GM18502 (cell line): ENCODE data around the gene PER3.

Source experiments
- ATAC-seq: cut with Tn5 transposase; IDR thresholded peaks from one replicate; pipeline ENCODE4 v1.9.1; 2021; ENCODE audit warnings: mild to moderate bottlenecking; ENCODE audit not compliant: unreplicated experiment, poor library complexity

Gene PER3

DNA sequence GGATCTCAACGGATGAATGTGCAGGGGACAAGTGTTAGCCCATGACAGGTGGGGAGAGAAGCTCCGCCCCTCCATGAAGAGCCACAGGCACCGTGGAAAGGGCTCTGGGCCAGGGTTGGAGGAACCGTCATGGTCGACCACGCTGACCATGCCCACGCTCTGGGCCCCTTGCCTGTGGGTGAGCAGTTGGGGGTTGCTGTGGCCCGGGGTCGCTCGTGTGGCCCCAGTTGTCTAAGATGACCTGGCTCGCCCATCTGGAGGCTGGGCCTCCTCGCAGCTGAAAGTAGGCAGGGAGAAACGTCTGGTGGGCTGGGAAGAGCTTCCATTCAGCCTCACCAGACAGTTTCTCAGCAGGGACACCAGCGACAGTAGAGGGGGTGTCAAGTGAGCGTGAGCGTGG is 81.9 kb downstream of the PER3 start:
- ATAC-seq, result no peak

- ATAC-seq, result no peak
These were observed 84.1 kb downstream of the PER3 start for GRCh38 chr1:7868070-7868780.

- no peak for ATAC-seq
These were observed 85.2 kb downstream of the PER3 start for GRCh38 chr1:7869136-7869920.

DNA sequence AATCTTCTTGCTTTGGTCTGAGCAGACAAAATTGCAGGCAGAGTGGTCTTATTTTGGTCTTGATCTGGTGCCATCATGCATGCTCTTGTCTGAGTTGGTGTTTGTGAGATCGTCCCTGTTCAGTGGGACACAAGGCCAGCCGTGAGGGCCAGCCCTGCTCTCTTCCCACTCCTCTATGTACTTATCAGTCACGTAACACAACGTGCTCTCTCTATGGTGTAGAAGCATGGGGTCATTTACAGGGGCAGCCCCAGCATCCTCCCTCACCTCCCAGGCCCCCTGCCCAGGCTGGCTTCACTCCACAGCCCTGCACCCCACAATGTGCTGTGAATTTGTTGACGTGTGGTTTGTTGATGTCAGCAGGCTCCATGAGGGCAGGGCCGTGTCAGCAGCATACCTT is 87.0 kb downstream of the PER3 start:
- ATAC-seq, result no peak

- ATAC-seq, result no peak
These were observed 90.0 kb downstream of the PER3 start for GRCh38 chr1:7873801-7874795.

GRCh38 chr1:7878027-7878426 is 93.9 kb downstream of the PER3 start:
- ATAC-seq, result no peak

DNA sequence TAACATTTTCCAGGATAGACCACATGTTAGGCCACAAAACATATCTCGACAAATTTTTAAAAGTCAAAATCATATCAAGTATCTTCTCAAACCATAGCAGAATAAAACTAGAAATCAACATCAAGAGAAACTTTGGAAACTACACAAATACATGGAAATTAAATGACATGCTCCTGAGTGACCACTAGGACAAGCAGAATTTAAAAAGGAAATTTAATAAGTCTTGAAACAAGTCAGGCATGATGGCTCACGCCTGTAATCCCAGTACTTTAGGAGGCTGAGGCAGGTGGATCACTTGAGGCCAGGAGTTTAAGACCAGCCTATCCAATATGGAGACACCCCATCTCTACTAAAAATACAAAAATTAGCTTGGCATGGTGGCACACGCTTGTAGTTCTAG is 95.1 kb downstream of the PER3 start:
- no peak for ATAC-seq

DNA sequence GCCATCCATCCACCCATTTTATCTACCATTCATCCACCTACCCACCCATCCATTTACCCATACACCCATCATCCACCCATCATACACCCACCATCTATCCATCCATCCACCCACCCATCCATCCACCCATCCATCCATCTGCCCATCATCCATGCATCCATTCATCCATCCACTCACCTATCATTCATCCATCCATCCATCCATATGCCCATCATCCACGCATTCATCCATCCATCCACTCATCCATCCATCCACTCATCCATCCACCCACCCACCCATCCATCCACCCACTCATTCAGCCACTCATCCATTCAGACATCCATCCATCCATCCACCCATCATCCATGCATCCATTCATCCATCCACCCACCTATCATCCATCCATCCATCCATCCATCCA is 100.7 kb downstream of the PER3 start:
- ATAC-seq, result no peak

GRCh38 chr1:7885513-7886404 is 101.7 kb downstream of the PER3 start:
- ATAC-seq, result no peak

- no peak for ATAC-seq
These were observed 102.3 kb downstream of the PER3 start for GRCh38 chr1:7886405-7886745.

- no peak for ATAC-seq
These were observed 104.4 kb downstream of the PER3 start for GRCh38 chr1:7888248-7889081.

DNA sequence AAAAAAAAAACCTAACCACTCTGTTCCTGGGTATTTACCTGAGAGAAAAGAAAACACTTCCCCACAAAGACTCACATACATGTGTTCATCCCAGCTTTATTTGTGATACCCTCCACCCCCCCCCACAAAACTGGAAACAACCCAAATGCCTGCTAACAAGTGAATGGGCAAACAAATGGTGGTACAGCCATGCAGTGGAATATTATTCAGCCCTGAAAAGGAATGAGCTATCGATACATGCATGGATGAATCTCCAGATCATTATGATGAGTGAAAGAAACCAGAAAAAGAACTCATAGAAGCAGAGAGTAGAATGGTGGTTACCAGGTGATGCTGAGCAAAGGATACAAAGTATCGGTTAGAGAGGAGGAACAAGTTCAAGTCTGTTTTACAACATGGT is 106.8 kb downstream of the PER3 start:
- no peak for ATAC-seq

DNA sequence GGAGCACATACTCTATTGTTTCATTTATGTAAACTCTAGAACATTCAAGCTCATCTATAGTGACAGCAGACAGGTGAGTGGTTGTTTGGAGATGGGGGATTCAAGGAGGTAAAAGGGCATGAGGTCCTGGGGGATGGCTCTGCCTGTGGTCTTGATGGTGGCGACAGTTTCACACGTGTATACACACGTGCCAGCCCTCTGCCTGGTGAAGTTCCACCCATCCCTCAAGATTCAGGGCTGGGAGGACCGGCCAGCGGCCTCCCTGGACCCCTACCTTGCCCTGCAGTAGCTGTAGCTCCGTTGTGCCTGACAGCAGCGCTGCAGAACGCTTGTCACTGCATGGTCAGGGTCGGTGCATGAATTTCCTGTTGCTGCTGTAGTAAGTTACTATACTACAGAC is 107.7 kb downstream of the PER3 start:
- ATAC-seq, result no peak

- ATAC-seq, result no peak
These were observed 109.6 kb downstream of the PER3 start for GRCh38 chr1:7893529-7894180.
